Inflammatory macrophage treated with lipopolysaccharide for 1 hour (primary cell): ENCODE results near the gene TBCD.

Experiments used
- DNase-seq, 2 donors: peaks; one replicate each; pipeline ENCODE4 v3.0.0-alpha.2; 2020 to 2022

TBCD gene

DNA sequence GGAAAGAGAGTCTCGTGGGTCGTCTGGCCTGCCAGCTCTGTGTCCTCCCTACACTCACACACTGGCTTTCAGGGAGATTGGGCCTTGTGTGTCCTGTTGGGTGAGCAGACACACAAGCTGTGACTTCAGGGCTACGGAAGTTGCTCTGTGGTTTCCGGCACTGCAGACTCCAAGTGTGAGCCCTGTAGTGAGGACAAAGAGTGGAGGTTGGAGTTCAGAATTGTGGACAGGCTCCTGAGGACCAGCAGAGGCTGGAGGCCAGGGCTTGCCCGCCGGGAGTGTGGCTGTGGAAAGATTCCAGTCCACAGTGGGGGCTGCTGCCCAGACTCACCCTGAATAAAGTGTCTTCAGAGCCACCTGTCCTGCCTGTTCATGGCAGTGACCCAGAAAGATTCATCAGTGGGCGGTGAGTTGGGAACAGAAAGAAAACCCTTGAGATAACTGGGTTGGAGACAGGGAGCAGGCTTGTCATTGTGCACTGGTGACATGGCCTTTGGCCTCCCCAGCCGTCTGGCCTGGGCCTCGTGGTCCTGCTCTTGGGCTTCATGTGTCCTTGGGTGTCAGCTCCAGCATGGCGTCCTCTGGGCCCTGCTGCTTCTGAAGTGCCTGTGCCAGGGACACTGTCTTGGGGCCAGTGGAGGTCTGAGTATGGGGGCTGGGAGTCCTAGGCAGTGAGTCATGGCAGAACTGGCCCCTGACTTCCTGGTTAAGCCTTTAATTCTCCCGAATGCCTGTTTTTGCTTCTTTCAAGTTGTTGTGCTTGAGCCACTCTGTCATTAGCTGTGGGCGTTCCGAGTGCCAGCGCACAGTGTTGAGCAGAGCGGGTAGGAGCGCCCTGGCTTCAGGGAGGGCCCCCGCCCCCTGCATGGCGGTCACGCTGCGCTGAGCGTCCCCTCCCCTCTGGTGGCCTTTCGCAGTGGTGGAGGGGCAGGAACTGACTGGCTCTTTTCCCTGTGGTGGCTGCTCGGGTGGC, 107.9 kb downstream of the TBCD start:
- peak; percentile 76 to 92 for DNase-seq

- DNase-seq, result no peak
These were observed 108.9 kb downstream of the TBCD start for GRCh38 chr17:82860606-82861392.

GRCh38 chr17:82861393-82861775, 109.5 kb downstream of the TBCD start:
- DNase-seq, result no peak

GRCh38 chr17:82862191-82862590, 110.3 kb downstream of the TBCD start:
- no peak for DNase-seq

DNA sequence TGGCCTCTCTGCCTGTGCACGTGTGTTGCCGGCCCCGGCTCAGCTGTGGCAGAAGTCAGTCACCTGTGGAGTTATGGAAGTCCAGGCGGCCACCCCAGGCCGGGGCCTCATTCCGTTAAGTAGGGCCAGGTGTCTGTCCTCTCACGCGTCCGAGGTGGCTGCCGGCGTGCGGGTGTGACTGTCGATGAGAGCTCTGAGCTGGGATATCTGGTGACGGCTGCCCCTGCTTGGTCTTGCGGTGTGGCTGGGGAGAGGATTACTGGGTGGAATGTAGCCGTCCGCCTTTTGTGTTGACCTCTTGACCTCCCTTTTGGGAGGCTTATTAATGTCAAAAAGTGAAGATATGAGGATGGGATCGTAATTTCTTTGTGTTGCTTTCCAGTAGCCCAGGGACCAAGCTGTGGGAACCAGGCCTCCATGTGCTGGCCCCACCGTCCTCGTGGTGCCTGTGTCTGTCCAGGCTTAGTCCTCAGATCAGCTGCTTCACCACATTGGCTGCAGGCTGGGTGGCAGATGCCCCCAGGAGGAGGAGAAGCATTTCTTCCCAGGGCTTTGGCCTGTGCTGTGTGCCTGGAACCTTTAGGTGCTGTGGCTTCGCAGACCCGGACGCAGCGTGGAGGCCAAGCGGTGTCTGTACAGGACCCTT, 111.0 kb downstream of the TBCD start:
- no peak for DNase-seq

DNA sequence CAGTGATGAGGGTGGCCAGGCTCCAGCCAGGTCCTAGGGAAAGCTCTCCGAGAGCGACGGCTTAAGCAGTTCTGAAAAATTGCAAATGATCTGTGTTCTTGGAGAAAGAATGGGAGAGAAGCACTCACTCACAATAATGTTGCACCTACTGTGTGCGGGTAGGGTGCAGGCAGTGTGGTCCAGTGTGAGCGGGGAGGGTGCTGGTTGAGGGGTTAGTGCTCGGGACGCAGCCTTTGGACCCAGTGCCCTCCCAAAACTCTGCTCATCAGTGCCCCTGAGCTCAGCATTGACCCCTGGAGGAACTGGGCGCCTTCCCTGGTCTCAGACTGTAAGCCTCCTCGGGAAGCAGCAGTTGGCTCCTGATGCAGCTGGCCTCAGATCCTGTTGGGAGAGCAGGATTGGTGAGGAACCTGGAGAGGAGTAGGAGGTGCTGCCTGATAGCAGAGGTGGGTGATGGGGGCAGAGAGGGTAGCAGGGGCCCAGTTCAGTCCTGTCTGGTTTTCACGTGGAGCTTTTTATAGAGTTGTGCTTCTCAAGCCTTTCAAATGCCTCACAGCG, 111.6 kb downstream of the TBCD start:
- no peak for DNase-seq

GRCh38 chr17:82863941-82864712, 112.3 kb downstream of the TBCD start:
- peak; percentile 48 to 74 for DNase-seq

GRCh38 chr17:82864713-82865248, 112.9 kb downstream of the TBCD start:
- DNase-seq, result no peak

DNA sequence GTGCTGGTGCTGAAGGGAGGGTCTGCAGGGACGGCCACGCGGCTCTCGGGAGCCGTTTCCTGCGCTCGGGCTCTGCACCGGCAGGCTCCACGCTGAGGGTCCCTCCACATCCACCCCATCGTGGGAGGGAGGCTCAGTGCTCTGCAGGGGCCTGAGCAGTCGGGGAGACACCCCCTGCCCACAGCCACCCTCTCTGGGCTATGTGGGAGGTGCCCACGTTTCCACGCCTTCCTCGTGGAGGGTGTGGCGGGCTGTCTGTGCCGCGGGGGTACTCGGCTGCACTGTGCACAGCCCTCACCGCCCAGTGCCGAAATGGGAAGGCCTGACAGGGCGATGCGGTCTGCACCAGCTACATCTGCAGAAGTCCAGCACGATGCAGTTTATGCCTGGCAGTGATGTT, 113.4 kb downstream of the TBCD start:
- no peak for DNase-seq

DNA sequence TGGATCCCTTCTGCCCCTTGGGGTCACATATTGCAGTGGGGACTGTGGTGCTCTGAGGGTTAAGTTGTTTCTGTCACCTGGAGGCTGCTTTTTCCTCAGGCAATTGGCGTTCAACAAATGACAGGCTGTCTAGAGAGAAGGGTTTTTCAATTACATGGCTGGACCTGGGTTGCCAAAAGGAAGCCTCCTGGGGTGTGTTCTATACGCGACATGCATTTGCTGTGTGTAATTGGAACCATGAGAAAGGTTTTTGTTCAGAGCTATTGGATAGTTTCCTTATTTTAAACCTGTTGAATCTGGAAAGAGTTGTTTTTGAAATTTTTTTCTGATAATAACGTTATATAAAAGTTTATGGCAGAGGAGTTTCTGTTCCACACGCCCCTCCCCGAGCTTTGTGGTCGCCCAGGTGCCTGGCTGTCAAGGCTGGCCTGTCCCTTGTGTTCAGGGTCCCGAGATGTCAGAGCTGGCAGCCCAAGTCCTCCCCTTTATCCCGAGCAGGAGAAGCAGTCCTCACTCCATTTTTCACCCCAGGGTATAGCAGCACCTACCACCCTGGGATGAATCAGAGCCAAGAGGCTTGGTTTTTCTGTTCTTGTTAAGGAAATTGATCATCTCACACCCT, 114.0 kb downstream of the TBCD start:
- no peak for DNase-seq

DNA sequence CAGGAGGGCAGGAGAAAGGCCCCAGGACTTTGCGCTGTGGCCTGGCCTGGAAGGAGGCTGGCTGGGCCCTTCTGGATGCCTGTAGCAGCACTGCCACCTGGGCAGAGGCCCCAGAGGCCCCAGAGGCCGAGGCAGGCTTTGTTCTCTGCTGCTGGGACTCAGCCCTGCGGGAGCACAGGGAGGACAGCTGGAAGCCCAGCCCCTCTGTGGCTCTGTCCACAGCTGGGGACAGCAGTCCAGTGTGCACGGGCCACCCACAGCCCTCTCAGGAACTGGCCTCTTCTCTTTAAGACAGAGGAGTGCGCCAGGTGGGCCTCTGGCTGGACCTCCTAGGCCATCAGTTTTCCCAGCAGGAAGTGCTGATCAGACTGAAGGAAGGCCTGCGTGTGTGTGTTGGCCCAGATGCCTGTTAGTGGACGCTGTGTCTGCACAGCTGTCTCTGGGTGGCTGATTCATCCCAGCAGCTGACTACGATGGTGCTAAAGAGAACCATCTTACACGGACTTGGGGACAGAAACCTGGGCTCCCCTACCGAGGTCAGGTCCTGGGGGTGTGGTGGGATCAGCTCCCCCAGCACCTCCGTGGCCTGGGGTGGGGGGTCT, 114.8 kb downstream of the TBCD start:
- no peak for DNase-seq

- DNase-seq, result no peak
These were observed 116.0 kb downstream of the TBCD start for GRCh38 chr17:82867763-82868325.

DNA sequence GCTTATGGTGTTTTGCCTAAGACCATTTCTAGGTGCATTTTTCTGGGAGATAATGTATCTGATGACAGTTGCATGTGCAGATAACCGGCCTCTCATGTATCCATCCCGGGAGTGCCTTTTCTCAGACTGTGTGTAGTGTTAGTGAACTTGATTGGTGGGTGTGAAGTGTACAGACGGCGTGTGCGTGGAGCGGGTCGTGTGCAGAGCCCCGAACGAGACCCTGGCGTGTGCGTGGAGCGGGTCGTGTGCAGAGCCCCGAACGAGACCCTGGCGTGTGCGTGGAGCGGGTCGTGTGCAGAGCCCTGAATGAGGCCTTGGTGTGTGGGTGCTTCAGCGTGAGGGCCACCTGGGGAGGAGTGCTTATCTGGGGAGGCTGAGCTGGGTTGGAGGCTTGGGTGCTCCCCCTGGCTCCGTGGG, 116.9 kb downstream of the TBCD start:
- DNase-seq, result no peak

DNA sequence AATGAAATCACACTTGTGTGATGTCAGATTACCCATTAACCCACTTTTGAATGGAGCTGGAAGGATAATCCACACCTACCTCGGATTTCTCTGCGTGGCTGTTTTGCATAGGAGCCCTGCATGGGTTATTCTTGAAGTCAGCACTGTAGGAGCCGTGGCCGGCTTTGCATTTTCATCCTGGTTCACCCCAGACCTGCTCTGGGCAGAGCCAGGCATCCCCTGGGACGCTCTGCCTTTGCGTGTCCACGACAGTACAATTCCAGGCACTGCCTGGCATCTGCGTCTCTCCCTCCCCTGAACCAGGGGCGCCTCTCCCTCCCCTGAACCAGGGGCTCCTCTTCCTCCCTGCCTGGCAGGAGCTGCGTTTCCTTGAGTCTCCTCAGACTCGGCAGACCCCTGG, 117.7 kb downstream of the TBCD start:
- no peak for DNase-seq

- no peak for DNase-seq
These were observed 118.2 kb downstream of the TBCD start for GRCh38 chr17:82870091-82870491.

DNA sequence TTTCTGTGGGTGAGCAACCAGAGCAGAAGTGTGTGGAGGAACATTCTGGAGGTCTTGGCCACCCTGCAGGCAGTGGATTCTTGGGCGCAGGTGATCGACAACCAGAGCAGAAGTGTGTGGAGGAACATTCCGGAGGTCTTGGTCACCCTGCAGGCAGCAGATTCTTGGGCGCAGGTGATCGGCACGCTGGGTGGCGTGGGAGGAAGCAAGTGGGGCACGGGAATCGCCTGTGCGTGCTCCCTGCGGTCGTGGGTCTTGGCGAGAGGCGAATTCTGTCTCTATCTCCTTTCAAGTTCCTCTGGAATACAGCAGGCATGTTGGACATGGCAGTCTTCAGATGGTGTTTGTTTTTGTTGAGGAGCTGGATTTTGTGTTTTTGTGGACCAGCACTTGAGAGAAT, 118.7 kb downstream of the TBCD start:
- DNase-seq, result no peak

GRCh38 chr17:82871056-82871775, 119.4 kb downstream of the TBCD start:
- DNase-seq, result no peak

GRCh38 chr17:82871776-82872561, 120.1 kb downstream of the TBCD start:
- DNase-seq, result no peak
